Activated CD4-positive, alpha-beta T cell treated with anti-CD3 and anti-CD28 coated beads, Interleukin-2, amount 50 U/mL, for 4 hours (primary cell): ENCODE measurements around the gene JUP.
"Not testable (repeated sequence)": the region's sequence is repeated elsewhere in the genome, so short reads cannot be mapped to it uniquely, and the experiment has no call there.

ENCODE experiments used
- DNase-seq, 2 experiments: peaks; one replicate each; pipeline ENCODE4 v3.0.0-alpha.2; 2020

The JUP gene

DNA sequence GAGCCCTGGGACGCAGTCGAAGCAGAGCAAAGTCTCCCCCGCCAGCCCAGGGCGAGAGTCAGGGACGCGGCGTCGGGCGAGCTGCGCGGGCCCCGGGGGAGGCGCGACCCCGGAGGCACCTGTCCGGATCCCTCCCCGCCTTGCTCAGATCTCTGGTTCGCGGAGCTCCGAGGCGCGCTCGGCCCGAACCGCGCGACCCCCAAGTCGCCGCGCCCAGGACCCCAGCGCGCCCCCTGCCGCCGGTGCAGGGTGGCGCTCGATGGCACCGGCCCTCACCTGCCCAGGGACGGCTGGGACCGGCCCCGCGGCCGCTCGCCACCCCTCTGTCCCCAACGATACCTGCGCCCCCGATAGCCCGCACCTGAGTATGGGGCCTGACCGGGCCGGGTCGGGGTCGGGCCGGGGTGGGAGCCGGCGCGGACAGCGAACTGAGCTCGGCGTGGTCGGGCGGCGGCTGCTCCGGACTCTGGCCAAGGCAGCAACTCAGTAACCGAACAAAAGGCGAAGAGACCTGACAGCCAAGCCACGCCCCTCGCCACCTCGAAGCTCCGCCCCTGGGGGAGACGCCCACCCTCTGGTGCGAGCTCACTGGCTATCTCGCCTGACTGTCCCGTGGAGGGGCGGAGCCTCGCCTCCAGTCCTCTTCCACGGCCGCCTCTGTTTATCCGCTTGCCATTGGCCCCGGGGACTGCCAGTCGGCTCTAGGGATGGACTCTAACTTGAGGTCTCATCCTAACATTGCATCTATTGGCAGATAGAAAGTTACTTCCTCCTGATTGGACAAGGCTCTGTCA, at the start of gene JUP:
TSS of gene JUP (minus strand) at position 485 of the 794 bp plus-strand sequence. CDS start 14,857 bp downstream, outside the sequence.
- peak; percentile 86 for DNase-seq

DNA sequence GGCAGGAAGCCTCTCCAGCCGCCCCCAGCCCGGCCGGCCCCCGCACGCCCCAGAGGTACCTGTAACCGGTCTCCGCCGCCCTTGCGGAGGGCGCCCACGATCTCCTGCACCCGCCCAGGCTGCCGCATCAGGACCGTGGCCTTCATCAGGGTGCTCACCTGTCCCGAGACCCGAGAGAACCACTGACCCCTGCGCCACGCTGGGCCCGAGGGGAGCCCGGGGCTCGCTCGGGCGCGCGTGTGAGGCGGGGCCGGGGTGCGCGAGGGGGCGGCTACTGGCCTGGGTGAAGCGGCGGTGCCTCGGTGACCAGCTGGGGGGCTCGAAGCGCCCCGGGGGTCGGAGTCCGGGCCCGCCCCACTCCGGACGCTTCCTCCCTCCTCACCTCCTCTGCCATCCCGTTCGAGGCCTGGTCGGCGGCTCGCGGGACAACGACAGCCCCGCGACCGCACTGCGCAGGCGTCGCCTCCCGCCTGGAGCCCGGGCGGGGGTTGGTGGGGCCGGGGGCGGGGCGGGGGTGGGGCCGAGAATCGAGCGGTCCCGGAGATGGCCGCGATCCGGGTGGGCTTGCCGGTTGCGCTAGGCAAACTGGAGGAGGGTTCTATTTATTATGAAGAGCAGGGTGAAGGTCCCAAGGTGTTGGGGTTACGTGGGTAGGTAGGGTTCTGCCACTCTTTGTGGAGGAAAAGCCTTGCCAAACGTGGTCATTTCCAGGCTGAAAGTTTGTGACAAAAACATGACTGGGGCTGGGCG, 49.5 kb upstream of the JUP start, which contains the start of gene NT5C3B:
TSS of gene NT5C3B (minus strand) at position 433 of the 750 bp plus-strand sequence. CDS start at position 394, 39 bp downstream.
- DNase-seq, result peak; percentile 39 to 41

DNA sequence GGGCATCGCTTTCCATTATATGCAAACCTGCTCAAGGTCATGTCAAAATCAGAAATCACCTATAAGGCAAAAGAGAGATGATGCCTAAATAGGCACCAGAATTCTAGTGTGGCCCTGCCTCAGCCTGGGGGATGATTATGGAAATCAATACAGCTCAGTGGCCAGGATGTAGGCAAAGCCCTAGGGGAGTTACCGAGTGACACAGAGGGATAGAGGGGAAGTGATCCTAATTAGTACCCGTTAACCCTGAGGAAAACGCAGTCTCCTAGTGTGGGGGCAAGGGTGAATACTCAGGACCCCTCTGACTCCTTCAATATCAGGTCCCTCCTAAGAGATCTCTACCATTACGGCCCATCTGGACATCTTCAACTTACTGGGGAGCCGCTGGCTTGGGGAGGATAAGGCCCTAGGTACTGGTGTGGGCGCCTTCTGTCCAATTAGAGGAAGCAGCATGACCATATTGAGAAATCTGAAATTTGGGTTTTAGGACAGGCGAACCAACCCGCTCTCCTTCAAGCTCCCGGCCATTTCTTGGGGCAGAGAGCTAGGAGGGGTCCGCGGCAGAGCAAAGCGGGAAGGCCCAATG, 48.8 kb upstream of the JUP start:
- DNase-seq, result no peak

DNA sequence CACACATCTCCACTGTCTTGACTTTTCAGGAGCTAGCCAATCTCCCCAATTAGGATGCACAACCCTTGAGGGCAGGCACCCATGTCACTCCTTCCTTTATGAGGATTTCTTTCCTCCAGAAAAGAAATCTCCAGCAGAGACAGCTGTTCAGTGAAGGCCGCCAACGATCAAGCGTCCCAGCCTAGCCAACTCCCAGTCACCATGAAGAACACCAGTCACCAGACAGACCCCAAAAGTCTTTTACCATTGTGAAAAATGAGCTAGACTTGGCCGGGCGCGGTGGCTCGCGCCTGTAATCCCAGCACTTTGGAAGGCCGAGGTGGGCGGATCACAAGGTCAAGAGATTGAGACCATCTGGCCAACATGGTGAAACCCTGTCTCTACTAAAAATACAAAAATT, 43.5 kb upstream of the JUP start:
- not testable (repeated sequence) for DNase-seq

DNA sequence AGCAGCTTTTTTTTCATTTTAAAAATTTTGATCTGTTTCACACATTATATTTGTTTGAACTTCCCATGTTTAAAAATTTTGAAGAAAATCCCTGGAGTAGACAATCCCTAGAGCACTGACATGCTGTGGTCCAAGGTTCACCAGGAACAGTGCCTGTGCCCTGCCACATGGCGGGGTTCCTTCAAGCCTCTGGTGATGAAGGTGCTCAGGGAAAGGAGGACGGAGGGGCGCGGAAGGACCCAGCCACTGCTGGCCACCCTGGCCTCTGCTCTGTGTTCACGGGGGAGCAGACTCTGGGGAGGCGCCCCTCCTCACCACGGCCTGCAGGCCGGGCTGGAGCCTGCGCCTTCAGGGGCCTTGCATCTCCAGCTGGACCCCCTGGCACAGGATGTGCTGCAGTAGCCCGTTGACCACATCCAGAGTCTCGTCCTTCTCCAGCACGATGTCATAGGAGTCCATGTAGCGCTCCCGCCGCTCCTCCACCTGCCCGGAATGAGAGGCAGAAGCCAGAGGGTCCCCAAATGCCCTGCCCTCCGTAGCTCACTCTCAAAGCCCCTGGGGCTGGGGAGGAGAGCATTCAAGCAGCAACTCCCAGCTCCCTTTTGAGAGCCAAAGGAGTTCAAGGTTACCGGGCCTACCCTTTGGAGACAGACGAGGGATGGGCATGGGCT, 38.8 kb upstream of the JUP start:
- DNase-seq, result no peak

DNA sequence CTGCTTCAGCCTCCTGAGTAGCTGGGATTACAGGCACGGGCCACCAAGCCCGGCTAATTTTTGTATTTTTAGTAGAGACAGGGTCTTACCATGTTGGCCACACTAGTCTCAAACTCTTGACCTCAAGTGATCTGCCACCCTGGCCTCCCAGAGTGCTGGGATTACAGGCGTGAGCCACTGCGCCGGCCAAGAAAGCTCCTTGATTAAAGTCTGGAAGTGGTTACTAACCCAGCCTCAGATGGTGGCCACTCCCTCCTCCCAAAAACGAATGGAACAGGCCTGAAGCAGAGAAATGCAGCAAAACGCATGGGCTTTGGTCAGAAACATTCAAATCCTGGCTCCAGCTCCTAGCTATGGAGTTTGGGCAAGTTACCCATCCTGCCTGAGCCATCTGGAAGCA, 37.6 kb upstream of the JUP start:
- no peak for DNase-seq

DNA sequence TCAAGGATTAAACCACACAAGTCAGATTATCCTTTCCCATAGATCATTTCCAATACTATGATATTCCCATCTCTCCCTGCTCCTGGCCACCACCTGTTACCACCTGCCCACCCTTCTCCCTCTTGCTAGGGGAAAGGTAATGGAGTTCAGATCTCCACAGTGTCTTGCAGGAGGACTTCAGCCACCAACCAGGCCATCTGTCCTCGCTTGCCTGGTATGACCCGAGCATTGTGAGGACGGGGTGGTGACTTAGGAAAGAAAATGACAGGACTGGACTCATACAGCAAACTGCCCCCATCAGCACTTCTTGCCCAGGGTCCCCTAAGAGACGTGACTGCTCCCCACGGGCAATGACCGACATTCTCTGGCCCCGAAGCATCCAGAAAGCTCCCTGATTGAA, 37.1 kb upstream of the JUP start:
- no peak for DNase-seq

DNA sequence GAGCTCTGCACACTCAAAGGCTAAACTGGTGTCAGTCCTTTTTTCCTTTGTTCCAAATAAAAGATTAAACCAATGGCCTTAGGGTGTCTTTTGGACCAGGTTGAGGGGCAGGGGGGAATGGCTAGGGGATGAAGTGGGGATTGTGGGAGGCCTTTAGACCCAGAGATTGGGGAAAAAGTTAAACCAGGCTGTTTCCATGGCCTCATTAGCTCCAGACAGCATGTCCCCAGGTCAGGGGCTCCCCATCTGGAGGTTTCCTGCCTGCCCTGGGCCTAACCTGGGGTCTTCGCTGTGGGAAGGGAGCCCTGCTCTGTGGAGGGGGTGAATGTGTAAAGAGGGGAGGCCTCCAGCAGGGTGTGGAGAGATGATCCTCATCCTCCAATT, 36.6 kb upstream of the JUP start:
- no peak for DNase-seq

DNA sequence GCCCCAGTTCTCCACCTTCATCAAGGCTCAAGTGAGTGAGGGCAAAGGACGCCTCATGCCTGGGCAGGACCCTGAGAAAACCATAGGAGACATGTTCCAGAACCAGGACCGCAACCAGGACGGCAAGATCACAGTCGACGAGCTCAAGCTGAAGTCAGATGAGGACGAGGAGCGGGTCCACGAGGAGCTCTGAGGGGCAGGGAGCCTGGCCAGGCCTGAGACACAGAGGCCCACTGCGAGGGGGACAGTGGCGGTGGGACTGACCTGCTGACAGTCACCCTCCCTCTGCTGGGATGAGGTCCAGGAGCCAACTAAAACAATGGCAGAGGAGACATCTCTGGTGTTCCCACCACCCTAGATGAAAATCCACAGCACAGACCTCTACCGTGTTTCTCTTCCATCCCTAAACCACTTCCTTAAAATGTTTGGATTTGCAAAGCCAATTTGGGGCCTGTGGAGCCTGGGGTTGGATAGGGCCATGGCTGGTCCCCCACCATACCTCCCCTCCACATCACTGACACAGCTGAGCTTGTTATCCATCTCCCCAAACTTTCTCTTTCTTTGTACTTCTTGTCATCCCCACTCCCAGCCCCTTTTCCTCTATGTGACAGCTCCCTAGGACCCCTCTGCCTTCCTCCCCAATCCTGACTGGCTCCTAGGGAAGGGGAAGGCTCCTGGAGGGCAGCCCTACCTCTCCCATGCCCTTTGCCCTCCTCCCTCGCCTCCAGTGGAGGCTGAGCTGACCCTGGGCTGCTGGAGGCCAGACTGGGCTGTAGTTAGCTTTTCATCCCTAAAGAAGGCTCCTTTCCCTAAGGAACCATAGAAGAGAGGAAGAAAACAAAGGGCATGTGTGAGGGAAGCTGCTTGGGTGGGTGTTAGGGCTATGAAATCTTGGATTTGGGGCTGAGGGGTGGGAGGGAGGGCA, 36.0 kb upstream of the JUP start:
- no peak for DNase-seq

DNA sequence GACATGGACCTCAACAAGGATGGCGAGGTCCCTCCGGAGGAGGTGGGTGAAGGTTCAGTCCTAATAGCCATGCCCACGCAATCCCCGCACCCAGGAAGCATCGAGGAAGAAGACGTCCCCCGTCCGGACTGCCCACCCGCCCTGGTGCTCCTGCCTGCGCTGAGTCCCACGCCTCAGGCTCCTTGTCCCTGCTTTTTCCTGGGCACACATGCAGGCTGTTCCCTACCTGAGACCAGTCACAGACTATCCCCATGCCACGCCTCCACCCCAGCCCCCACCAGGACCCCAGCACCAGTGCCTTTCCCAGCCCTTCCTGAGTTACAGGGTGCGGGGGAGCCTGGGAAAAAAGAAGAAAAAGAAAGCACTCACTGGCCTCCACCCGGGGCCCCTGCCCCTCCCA, 35.3 kb upstream of the JUP start:
- DNase-seq, result no peak

DNA sequence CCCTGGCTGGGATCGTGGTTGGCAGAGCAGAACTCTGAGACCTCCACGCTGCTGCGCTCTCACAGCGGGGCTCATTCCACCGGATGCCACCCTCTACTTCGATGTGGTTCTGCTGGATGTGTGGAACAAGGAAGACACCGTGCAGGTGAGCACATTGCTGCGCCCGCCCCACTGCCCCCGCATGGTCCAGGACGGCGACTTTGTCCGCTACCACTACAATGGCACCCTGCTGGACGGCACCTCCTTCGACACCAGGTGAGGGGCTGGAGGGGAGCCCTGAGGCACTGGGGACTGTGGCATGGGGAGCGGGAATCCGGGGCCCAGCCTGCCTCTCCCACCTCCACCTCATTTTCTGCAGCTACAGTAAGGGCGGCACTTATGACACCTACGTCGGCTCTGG, 31.5 kb upstream of the JUP start:
- DNase-seq, result no peak

DNA sequence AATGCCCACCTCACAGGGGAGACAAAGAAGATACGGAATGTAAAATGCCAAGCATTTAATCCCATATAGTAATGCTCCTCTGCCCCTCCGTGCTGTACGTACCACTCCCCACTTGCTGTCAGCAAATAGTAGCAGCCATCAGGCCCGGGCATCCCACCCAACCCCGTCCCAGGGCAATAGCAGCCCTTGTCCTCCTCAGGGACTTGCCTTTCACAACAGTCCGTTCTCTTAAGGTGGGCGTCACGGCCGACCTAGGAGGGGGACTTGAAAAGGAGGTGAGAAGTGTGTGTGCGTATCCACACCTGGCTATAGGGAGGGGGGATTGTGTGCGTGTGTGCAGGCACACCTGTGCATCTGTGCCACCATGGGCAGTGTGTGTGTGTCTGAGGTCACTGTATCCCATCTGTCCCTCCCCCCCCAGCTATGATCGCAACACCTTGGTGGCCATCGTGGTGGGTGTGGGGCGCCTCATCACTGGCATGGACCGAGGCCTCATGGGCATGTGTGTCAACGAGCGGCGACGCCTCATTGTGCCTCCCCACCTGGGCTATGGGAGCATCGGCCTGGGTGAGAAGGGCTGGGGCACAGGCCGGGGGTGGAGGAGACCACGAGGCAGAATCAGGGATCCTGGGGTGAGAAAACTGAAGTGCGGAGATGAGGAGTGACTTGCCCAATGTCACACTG, 30.3 kb upstream of the JUP start:
- DNase-seq, result no peak

DNA sequence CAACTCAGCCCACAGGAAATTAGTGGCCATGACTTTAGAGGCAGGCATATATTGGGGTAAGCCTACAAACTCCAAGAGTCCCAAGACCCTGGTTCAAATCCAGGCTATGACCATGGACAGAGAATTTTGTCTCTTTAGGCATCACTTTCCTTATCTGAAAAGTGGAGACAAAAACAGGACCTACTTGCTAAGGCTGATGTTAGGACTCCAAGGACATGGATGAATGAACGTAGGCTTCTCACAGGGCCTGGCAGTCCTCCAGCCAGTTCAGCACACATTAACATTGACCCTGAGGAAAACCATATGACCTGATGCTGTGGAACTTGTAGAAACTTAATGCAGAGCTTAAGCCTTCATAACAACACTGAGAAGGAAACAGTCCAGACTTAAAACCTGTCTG, 27.7 kb upstream of the JUP start:
- DNase-seq, result no peak

DNA sequence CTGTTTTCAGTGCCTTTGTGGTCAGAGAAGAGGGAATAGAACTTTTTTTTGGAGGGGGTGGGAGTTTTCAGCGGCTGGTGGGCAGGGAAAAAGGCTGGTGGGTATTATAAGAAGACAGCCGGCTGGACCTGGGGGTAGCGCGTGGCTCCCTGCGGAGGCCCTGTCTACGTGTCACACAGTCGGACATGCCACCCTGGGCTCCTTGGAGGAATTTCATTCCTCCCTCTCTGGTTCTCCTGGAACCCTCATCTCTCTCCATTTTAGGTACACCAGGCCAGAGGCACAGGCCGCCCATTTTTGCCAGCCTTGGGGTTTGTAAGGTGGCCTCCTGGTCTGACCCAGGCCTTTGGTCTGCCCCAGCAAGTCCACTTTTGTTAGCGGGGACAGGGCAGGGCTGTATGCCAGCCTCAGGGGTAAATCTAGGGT, 27.2 kb upstream of the JUP start:
- no peak for DNase-seq

DNA sequence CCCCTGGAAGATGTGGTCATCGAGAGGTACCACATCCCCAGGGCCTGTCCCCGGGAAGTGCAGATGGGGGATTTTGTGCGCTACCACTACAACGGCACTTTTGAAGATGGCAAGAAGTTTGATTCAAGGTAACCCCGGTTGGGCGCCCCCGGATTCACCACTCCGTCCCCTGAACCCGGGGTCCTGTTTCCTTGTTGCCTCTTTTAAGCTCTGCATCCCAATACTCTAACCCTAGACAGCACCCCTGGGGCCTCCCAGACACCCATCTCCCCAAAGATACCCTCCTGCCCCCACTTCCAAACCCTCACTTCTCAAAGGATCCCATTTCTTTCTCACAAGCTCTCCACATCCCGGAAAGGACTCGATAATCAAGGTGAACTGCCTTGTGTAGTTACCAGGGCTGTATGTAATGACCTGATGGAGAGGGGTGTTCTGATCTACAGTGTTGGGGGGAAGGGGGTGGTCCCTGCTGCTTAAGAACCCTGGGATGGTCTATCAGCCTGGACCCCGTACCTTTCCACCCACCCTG, 26.7 kb upstream of the JUP start:
- DNase-seq, result no peak

DNA sequence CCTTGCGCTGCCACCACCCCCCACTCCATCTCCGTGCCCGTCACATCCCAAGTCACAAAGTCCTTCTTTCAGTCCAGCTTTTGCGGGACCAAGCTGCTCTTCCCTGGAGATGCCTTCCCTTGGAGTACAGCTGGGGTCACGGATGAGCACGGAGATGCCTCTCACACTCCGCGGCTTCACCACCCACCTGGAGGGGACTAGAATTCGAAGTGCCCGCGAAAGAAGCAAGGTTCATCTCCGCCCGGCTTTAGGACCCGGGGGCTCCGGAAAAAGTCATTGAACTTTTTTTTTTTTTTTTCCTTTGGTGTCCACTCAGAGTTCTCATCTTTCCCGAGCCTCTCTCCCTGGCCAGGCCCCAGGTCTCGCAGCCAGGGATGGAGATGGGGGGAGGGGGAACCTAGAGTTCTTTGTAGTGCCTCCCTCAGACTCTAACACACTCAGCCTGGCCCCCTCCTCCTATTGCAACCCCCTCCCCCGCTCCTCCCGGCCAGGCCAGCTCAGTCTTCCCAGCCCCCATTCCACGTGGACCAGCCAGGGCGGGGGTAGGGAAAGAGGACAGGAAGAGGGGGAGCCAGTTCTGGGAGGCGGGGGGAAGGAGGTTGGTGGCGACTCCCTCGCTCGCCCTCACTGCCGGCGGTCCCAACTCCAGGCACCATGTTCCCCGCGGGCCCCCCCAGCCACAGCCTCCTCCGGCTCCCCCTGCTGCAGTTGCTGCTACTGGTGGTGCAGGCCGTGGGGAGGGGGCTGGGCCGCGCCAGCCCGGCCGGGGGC, 26.1 kb upstream of the JUP start, which contains the start of gene FKBP10:
TSS of gene FKBP10 (plus strand) at position 624 of the 771 bp plus-strand sequence. CDS start at position 655, 31 bp downstream.
- DNase-seq, result peak; percentile 8 to 28

DNA sequence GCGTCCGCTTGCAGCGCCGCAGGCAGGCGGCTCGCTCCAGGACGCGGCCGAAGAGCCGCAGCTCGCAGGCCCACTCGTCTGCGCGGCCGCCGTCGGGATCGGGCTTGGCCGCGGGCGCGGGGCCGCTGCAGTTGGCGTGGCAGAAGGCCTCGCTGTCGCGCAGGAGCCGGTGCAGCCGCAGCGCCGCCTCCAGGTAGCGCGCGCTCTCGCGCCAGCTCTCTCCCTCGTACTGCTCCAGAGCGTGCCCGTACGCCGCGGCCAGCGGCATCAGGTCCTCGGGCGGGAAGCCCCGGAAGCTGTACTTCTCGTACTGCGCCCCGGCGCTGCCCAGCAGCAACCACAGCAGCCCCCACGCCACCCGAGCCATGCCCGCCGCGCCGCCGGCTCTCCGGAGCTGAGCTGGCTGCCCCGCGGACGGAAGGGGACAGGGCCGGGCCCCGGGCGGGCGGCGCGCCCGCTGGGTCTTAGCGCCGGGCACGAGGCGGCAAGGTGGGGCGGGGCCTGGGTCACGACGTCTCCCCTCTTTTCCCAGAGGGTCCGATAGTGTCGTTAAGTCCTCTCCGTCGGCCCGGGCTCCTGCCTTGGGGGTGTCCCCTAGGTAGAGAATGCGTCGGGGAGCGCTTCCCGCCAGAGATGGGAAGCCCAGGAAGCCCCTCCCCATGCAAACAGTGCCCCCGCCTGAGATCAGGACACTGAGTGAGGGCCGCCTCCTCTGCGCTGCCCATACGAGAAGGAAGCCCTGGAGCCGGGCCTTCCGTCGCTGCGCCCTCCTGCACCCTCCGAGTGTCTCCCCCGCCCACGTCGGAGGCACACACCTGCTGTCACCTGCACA, 25.3 kb upstream of the JUP start, which contains the start of gene P3H4:
TSS of gene P3H4 (minus strand) at position 401 of the 832 bp plus-strand sequence. CDS start at position 367, 34 bp downstream.
- DNase-seq, result peak; percentile 61 to 62

DNA sequence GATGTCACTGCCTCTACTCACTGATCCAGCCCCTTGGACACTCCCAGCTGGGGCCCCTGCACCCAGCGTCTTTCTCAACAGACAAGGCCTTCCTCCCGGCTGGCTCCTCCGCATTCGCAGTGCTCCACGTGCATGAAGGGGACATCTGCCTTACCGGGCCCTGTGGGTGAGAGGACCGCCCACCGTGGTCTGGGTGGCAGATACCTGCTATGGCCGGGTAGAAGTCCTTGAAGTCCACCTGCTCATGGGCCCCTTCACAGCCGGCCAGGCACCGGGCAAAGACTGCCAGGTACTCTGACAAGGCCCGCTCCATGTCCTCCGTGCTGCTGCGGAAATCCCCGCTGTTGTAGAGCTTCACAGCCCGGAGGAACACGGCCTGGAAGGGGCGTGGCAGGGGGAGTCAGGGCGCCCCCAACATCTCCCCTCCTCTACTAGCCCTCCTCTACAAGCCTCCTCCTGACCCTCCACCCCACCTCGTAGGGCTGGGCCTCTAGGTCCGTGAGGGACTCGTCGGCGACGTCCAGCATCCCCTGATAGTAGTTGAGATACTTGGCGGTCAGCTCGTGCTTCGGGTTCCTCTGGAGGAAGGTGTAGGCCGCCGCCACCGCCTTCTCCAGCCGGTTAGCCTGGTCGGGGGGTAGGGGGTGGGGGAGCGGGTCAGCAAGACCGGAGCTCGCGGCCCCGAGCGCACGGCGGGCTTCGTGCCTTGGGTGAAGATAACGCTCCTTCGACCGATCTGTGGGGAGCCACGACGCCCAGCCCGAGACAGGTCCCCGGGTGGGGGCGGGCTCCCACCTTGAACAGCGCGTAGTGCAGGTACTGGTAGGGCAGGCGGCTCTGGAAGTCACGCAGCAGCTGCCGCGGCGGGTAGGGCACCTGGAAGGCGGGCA, 24.4 kb upstream of the JUP start:
- DNase-seq, result peak in 1 of 2 experiments; percentile 23
